ENCODE data around the gene TMEM267.
A peak's percentile ranks its signal among the peaks of the same experiment; 100 is the strongest.

The TMEM267 gene

DNA sequence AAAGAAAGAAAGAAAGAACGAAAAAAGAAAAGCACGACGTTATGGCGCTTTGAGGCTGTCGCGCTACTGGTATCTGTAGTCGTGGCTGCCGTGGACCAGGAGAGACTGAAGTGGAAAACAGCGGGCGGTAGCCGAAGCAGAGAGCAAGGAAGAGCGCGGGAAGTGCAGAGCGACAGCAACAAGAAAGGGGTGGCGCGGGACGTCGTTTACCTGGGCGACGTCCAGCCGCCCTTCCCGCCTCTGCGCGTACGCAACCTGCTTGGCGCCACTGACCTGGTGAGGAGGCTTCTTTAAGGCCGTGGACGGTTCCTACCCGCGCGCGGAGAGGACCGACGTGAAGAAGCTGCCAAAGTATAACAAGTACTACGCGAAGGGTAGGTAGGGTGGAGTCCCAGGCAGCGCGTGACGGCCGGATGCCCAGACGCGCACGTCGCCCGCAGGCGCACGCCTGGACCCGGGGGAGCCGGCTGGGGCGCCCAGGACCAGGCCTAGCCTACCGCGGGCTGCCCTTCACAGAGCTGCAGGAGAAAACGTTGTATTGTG, 86.8 kb downstream of the TMEM267 start:
- TF ChIP-seq, protein P1, sequence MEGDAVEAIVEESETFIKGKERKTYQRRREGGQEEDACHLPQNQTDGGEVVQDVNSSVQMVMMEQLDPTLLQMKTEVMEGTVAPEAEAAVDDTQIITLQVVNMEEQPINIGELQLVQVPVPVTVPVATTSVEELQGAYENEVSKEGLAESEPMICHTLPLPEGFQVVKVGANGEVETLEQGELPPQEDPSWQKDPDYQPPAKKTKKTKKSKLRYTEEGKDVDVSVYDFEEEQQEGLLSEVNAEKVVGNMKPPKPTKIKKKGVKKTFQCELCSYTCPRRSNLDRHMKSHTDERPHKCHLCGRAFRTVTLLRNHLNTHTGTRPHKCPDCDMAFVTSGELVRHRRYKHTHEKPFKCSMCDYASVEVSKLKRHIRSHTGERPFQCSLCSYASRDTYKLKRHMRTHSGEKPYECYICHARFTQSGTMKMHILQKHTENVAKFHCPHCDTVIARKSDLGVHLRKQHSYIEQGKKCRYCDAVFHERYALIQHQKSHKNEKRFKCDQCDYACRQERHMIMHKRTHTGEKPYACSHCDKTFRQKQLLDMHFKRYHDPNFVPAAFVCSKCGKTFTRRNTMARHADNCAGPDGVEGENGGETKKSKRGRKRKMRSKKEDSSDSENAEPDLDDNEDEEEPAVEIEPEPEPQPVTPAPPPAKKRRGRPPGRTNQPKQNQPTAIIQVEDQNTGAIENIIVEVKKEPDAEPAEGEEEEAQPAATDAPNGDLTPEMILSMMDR (IDR thresholded peaks at IDR 0.05; ENCODE audit: borderline replicate concordance, control extremely low read depth, extremely low read depth, insufficient read depth, missing control alignments), result no peak
- DNase-seq (ENCODE audit: low spot score), result peak; percentile 80
- in situ Hi-C loops (cut with MboI; ENCODE audit: low sequenced_read_pairs, unreplicated experiment), result no loop called here

Measured in GM13976 (cell line).